Measurements from ENCODE around the gene CRISP2. TPM values are rescaled to one million over a fixed set of nuclear protein-coding genes. Genes with fewer than 3 reads are reported as not detected.
"Not testable (repeated sequence)": the region's sequence is repeated elsewhere in the genome, so short reads cannot be mapped to it uniquely, and the experiment has no call there.

Gene CRISP2
- total RNA-seq, 4 donors from 2014 or later: not detected

DNA sequence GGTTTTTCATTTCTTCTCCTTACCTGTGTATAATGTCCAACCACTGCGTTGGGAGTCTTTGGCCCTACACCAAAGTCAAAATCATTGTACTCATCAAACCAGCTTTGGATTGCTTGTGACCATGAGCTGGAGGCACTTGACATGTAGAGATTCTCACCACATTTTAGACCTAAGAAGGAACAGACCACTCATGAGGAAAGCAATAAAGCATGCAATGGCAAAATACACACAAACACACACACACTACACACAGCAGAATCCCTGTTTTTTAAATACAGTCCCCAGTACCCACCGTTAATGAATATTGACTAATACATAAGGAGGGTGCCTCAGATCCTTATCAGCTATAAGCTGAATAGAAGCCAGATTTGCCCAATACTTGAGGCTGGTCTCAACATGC lies 20.3 kb upstream of the CRISP2 start:
- no peak for DNase-seq
- H3K36me3 ChIP-seq: no peaks in the 10 kb centered on the region
- no peaks in the 10 kb centered on the region for H3K9me3 ChIP-seq
- H3K4me3 ChIP-seq: no peak overlapping the region
- no peaks in the 10 kb centered on the region for H3K4me1 ChIP-seq
- no peak overlapping the region for H3K27ac ChIP-seq
- H3K27me3 ChIP-seq: no peaks in the 10 kb centered on the region
- TF ChIP-seq, protein P1, sequence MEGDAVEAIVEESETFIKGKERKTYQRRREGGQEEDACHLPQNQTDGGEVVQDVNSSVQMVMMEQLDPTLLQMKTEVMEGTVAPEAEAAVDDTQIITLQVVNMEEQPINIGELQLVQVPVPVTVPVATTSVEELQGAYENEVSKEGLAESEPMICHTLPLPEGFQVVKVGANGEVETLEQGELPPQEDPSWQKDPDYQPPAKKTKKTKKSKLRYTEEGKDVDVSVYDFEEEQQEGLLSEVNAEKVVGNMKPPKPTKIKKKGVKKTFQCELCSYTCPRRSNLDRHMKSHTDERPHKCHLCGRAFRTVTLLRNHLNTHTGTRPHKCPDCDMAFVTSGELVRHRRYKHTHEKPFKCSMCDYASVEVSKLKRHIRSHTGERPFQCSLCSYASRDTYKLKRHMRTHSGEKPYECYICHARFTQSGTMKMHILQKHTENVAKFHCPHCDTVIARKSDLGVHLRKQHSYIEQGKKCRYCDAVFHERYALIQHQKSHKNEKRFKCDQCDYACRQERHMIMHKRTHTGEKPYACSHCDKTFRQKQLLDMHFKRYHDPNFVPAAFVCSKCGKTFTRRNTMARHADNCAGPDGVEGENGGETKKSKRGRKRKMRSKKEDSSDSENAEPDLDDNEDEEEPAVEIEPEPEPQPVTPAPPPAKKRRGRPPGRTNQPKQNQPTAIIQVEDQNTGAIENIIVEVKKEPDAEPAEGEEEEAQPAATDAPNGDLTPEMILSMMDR (IDR thresholded peaks at IDR 0.05): no peak
- no peak for TF ChIP-seq POLR2A (IDR thresholded peaks at IDR 0.05)

GRCh38 chr6:49732781-49733180 lies 19.4 kb upstream of the CRISP2 start:
- Histone ChIP-seq H3K36me3 (no peaks in the 10 kb centered on the region), H3K27ac (no peak overlapping the region), H3K27me3 (no peaks in the 10 kb centered on the region), H3K9me3 (no peaks in the 10 kb centered on the region), H3K4me3 (no peak overlapping the region), H3K4me1 (no peaks in the 10 kb centered on the region)
- DNase-seq: no peak
- no peak for TF ChIP-seq POLR2A (IDR thresholded peaks at IDR 0.05)
- TF ChIP-seq, protein P1 (IDR thresholded peaks at IDR 0.05): no peak

DNA sequence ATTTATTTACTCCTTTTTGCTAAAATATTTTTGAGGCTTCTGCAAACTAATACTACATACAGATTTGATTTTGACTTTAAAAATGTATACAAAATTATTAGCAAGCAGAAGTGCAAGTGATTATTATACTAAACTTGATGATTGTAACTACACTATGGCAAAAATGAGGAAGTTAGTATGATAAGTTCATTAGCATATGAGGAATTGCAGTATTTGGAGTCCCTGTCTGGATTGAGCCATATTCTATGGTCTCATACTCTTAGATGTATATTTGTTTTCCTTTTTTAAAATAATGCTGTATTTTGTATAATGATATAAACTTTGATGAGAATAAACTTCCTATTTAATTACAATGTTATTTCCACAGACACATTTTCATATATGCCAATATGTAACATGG lies 16.9 kb upstream of the CRISP2 start:
- H3K9me3 ChIP-seq: no peaks in the 10 kb centered on the region
- no peaks in the 10 kb centered on the region for H3K36me3 ChIP-seq
- no peak for DNase-seq
- no peak overlapping the region for H3K27ac ChIP-seq
- no peak for TF ChIP-seq POLR2A (IDR thresholded peaks at IDR 0.05)
- TF ChIP-seq, protein P1 (IDR thresholded peaks at IDR 0.05): no peak
- no peaks in the 10 kb centered on the region for H3K27me3 ChIP-seq
- H3K4me1 ChIP-seq: no peaks in the 10 kb centered on the region
- H3K4me3 ChIP-seq: no peak overlapping the region

DNA sequence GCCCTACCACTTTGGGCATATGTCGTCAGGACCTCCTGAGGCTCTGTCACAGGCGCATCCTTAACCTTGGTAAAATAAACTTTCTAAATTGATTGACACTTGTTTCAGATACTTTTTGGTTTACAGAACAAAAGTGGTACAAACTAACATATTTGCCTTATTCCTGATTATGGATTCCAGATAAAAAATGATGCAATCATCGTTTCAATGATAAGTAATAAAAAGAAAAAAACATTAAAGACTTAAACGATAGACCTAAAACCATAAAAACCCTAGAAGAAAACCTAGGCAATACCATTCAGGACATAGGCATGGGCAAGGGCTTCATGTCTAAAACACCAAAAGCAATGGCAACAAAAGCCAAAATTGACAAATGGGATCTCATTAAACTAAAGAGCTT lies 10.6 kb upstream of the CRISP2 start:
- not testable (repeated sequence) for DNase-seq, H3K4me1 ChIP-seq, H3K27me3 ChIP-seq, H3K27ac ChIP-seq, H3K4me3 ChIP-seq, H3K36me3 ChIP-seq, H3K9me3 ChIP-seq

- H3K27ac ChIP-seq: no peak overlapping the region
- DNase-seq: no peak
- no peaks in the 10 kb centered on the region for H3K9me3 ChIP-seq
- H3K4me1 ChIP-seq: no peaks in the 10 kb centered on the region
- H3K27me3 ChIP-seq: no peaks in the 10 kb centered on the region
- TF ChIP-seq, protein P1 (IDR thresholded peaks at IDR 0.05): no peak
- no peak for TF ChIP-seq POLR2A (IDR thresholded peaks at IDR 0.05)
- H3K4me3 ChIP-seq: no peak overlapping the region
- H3K36me3 ChIP-seq: no peaks in the 10 kb centered on the region
Measured at GRCh38 chr6:49721297-49721696, 8.0 kb upstream of the CRISP2 start.

- no peaks in the 10 kb centered on the region for H3K27me3 ChIP-seq
- H3K36me3 ChIP-seq: no peaks in the 10 kb centered on the region
- DNase-seq: no peak
- H3K9me3 ChIP-seq: no peaks in the 10 kb centered on the region
- TF ChIP-seq, protein P1 (IDR thresholded peaks at IDR 0.05): no peak
- TF ChIP-seq POLR2A (IDR thresholded peaks at IDR 0.05): no peak
- H3K4me1 ChIP-seq: no peaks in the 10 kb centered on the region
- no peak overlapping the region for H3K4me3 ChIP-seq
- no peak overlapping the region for H3K27ac ChIP-seq
Measured at GRCh38 chr6:49720372-49720771, 7.0 kb upstream of the CRISP2 start.

Data from Peyer's patch (tissue), 4 donors.